Upper lobe of right lung (tissue), 1 donor: ENCODE measurements around the gene RNF220. TPM values are rescaled to one million over a fixed set of nuclear protein-coding genes. Genes with fewer than 3 reads are reported as not detected.

Experiments
- ATAC-seq: fragments of 200-7000 bp; cut with Tn5 transposase; one replicate; pipeline ENCODE4 v1.9.1; 2020; ENCODE audit warnings: mild to moderate bottlenecking, moderate library complexity
- DNase-seq: peaks from one replicate; pipeline ENCODE4 v3.0.0-alpha.2; 2020
- H3K27ac ChIP-seq: fragments of 200-600 bp; one replicate; pipeline ENCODE4 v1.8.0; 2022
- H3K27me3 ChIP-seq: fragments of 200-600 bp; one replicate; pipeline ENCODE4 v1.8.0; 2022; ENCODE audit warnings: mild to moderate bottlenecking
- H3K36me3 ChIP-seq: fragments of 200-600 bp; one replicate; pipeline ENCODE4 v1.8.0; 2022
- H3K4me1 ChIP-seq: fragments of 200-600 bp; one replicate; pipeline ENCODE4 v1.8.0; 2022
- H3K4me3 ChIP-seq: fragments of 200-600 bp; one replicate; pipeline ENCODE4 v1.8.0; 2022; ENCODE audit warnings: mild to moderate bottlenecking
- H3K9me3 ChIP-seq: fragments of 200-600 bp; one replicate; pipeline ENCODE4 v1.8.0; 2022
- intact Hi-C: fragments of 100-400 bp; cut with DNase I; formaldehyde crosslinking; loops from one replicate; pipeline ENCODE4 v1.11.0; 2022
- total RNA-seq: library from RNA; stranded (reverse); fragmentation: NEBNext Ultra II Directional; extraction: Animal tissue kit (Norgen Biotek cat#: 25700); gene quantifications from one replicate; pipeline ENCODE4 v1.2.1, GENCODE V29; 2021
- TF ChIP-seq, protein P1 (sequence below): fragments of 200-600 bp; IDR thresholded peaks from one replicate; pipeline ENCODE4 v1.8.0; 2022; ENCODE audit warnings: antibody characterized with exemption
- donor health status: DM: no; HTN: yes; CAD: no; lungs with severe emphysema.

Gene RNF220
- total RNA-seq, 1 donor from 2014 or later = 72.6 TPM

GRCh38 chr1:44424747-44425146, 19.7 kb downstream of the RNF220 start:
- H3K4me1 ChIP-seq = peaks cover 4% of the 10 kb centered on the region
- no peaks in the 10 kb centered on the region for H3K36me3 ChIP-seq
- H3K27ac ChIP-seq = no peak overlapping the region
- no peak overlapping the region for H3K4me3 ChIP-seq
- intact Hi-C loops = no loop called here
- H3K9me3 ChIP-seq = no peaks in the 10 kb centered on the region
- peaks cover 34% of the 10 kb centered on the region for H3K27me3 ChIP-seq
- TF ChIP-seq, protein P1, sequence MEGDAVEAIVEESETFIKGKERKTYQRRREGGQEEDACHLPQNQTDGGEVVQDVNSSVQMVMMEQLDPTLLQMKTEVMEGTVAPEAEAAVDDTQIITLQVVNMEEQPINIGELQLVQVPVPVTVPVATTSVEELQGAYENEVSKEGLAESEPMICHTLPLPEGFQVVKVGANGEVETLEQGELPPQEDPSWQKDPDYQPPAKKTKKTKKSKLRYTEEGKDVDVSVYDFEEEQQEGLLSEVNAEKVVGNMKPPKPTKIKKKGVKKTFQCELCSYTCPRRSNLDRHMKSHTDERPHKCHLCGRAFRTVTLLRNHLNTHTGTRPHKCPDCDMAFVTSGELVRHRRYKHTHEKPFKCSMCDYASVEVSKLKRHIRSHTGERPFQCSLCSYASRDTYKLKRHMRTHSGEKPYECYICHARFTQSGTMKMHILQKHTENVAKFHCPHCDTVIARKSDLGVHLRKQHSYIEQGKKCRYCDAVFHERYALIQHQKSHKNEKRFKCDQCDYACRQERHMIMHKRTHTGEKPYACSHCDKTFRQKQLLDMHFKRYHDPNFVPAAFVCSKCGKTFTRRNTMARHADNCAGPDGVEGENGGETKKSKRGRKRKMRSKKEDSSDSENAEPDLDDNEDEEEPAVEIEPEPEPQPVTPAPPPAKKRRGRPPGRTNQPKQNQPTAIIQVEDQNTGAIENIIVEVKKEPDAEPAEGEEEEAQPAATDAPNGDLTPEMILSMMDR = no peak
- ATAC-seq (no peak), DNase-seq (no peak)

GRCh38 chr1:44425341-44426082, 20.5 kb downstream of the RNF220 start:
- no peak overlapping the region for H3K4me3 ChIP-seq
- no peak overlapping the region for H3K27ac ChIP-seq
- intact Hi-C loops = no loop called here
- peaks cover 4% of the 10 kb centered on the region for H3K4me1 ChIP-seq
- DNase-seq (no peak), ATAC-seq (no peak)
- peaks cover 27% of the 10 kb centered on the region for H3K27me3 ChIP-seq
- TF ChIP-seq, protein P1 = no peak
- H3K9me3 ChIP-seq = no peaks in the 10 kb centered on the region
- H3K36me3 ChIP-seq = no peaks in the 10 kb centered on the region

GRCh38 chr1:44431861-44432260, 26.8 kb downstream of the RNF220 start:
- no peak for ATAC-seq
- Histone ChIP-seq H3K9me3 (no peaks in the 10 kb centered on the region), H3K27ac (no peak overlapping the region), H3K36me3 (no peaks in the 10 kb centered on the region), H3K4me3 (no peak overlapping the region), H3K4me1 (no peaks in the 10 kb centered on the region), H3K27me3 (peaks cover 6% of the 10 kb centered on the region)
- TF ChIP-seq, protein P1 = no peak
- DNase-seq = no peak
- intact Hi-C loops = no loop called here

- DNase-seq (no peak), ATAC-seq (no peak)
- intact Hi-C loops = no loop called here
- H3K27ac ChIP-seq = no peak overlapping the region
- no peaks in the 10 kb centered on the region for H3K36me3 ChIP-seq
- H3K4me1 ChIP-seq = no peaks in the 10 kb centered on the region
- H3K4me3 ChIP-seq = no peak overlapping the region
- TF ChIP-seq, protein P1 = no peak
- H3K27me3 ChIP-seq = peaks cover 6% of the 10 kb centered on the region
- no peaks in the 10 kb centered on the region for H3K9me3 ChIP-seq
Observed at GRCh38 chr1:44433209-44433608, 28.2 kb downstream of the RNF220 start.

- H3K36me3 ChIP-seq = no peaks in the 10 kb centered on the region
- no peaks in the 10 kb centered on the region for H3K4me1 ChIP-seq
- ATAC-seq (peak; percentile 85), DNase-seq (no peak)
- H3K27ac ChIP-seq = peak overlapping the region; percentile 47
- intact Hi-C loops = no loop called here
- H3K9me3 ChIP-seq = no peaks in the 10 kb centered on the region
- TF ChIP-seq, protein P1 = no peak
- H3K4me3 ChIP-seq = no peak overlapping the region
- H3K27me3 ChIP-seq = no peaks in the 10 kb centered on the region
Observed at GRCh38 chr1:44436401-44437106, 31.5 kb downstream of the RNF220 start.
